GM12875 (cell line): ENCODE data around the gene TMC5.
A peak's percentile ranks its signal among the peaks of the same experiment; 100 is the strongest.

ENCODE experiments used
- H3K4me3 ChIP-seq: one replicate; pipeline ENCODE4 v1.5.1; 2011; ENCODE audit warnings: low read depth, low read length, control low read depth
- CTCF ChIP-seq: IDR thresholded peaks from 2 replicates; pipeline ENCODE4 v1.5.1; 2011; ENCODE audit warnings: low read depth, mild to moderate bottlenecking, control low read depth, inconsistent platforms, low read length, moderate library complexity, borderline replicate concordance; ENCODE audit not compliant: insufficient read depth

The TMC5 gene

GRCh38 chr16:19488213-19488640, 70.5 kb downstream of the TMC5 start:
- no peak for TF ChIP-seq CTCF
- H3K4me3 ChIP-seq, result no peak overlapping the region

GRCh38 chr16:19490619-19491018, 72.9 kb downstream of the TMC5 start:
- no peak for TF ChIP-seq CTCF
- no peak overlapping the region for H3K4me3 ChIP-seq

GRCh38 chr16:19497176-19497575, 79.5 kb downstream of the TMC5 start:
- TF ChIP-seq CTCF, result no peak
- no peak overlapping the region for H3K4me3 ChIP-seq

GRCh38 chr16:19499006-19499405, 81.3 kb downstream of the TMC5 start:
- no peak overlapping the region for H3K4me3 ChIP-seq
- no peak for TF ChIP-seq CTCF

- H3K4me3 ChIP-seq, result no peak overlapping the region
- no peak for TF ChIP-seq CTCF
These were observed 81.8 kb downstream of the TMC5 start for GRCh38 chr16:19499481-19499880.

- peak; percentile 68 for TF ChIP-seq CTCF
- H3K4me3 ChIP-seq, result no peak overlapping the region
These were observed 84.9 kb downstream of the TMC5 start for GRCh38 chr16:19502395-19503131.

GRCh38 chr16:19503461-19504075, 85.9 kb downstream of the TMC5 start:
- TF ChIP-seq CTCF, result no peak
- H3K4me3 ChIP-seq, result no peak overlapping the region
